ENCODE measurements around the gene NR3C1. TPM values are rescaled to one million over a fixed set of nuclear protein-coding genes. Genes with fewer than 3 reads are reported as not detected.

Gene NR3C1
- total RNA-seq, 1 experiment from 2014 or later, result 12.7 TPM

DNA sequence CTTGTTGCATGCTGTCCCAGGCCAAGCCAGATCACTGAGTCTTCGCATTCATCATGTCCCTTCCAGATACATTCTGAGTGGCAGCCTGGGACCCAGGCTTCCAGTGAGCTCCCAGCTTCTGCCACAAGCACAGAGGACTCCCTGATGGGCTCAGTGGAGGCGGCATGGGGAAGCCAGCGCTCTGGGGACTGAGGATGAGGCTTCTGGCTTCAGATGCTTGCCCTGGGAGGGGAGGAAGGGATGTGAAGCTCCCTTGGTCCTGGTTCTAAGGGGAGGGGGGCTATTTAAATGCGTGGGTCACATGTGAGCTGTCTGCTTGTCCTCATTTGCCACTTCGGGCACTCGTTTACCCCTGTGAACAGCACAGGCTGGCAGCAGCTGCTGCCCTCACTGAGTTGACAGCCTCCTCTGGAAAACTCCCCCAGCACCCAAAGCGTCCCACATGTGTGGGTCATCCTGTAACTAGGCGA lies 174.0 kb downstream of the NR3C1 start:
- H3K36me3 ChIP-seq (ENCODE audit: insufficient read depth, low read length, poor library complexity, severe bottlenecking), result no peaks in the 10 kb centered on the region
- CTCF ChIA-PET, result no interaction called here
- DNase-seq (ENCODE audit: low spot score), result no peak
- H3K4me3 ChIP-seq (ENCODE audit: low read depth, low read length, poor library complexity, severe bottlenecking), result no peak overlapping the region
- no peaks in the 10 kb centered on the region for H3K9me3 ChIP-seq (ENCODE audit: low read depth, low read length, poor library complexity, severe bottlenecking)
- POLR2A ChIA-PET (ENCODE audit: low non-redundant PET), result no interaction called here
- intact Hi-C loops (cut with micrococcal nuclease; ENCODE audit: unreplicated experiment), result no loop called here
- no peak overlapping the region for H3K27ac ChIP-seq (ENCODE audit: low read depth, low read length, poor library complexity, severe bottlenecking)
- H3K4me1 ChIP-seq (ENCODE audit: insufficient read depth, low read length, poor library complexity, severe bottlenecking), result no peaks in the 10 kb centered on the region
- no peaks in the 10 kb centered on the region for H3K27me3 ChIP-seq (replicated peaks; ENCODE audit: insufficient read depth, low read depth, low read length, poor library complexity)
- no TSS peak for BruUV-seq (replicated peaks)
- TF ChIP-seq EZH2 (IDR thresholded peaks at IDR 0.05; ENCODE audit: borderline replicate concordance, low read depth, low read length, poor library complexity, severe bottlenecking) (no peak), CTCF (conservative IDR thresholded peaks at IDR 0.05; ENCODE audit: low read depth, low read length) (no peak)

- ChIA-PET CTCF (no interaction called here), POLR2A (ENCODE audit: low non-redundant PET) (no interaction called here)
- TF ChIP-seq CTCF (conservative IDR thresholded peaks at IDR 0.05; ENCODE audit: low read depth, low read length) (no peak), EZH2 (IDR thresholded peaks at IDR 0.05; ENCODE audit: borderline replicate concordance, low read depth, low read length, poor library complexity, severe bottlenecking) (no peak)
- no peak overlapping the region for H3K27ac ChIP-seq (ENCODE audit: low read depth, low read length, poor library complexity, severe bottlenecking)
- no peaks in the 10 kb centered on the region for H3K9me3 ChIP-seq (ENCODE audit: low read depth, low read length, poor library complexity, severe bottlenecking)
- no peaks in the 10 kb centered on the region for H3K27me3 ChIP-seq (replicated peaks; ENCODE audit: insufficient read depth, low read depth, low read length, poor library complexity)
- no peaks in the 10 kb centered on the region for H3K4me1 ChIP-seq (ENCODE audit: insufficient read depth, low read length, poor library complexity, severe bottlenecking)
- no peaks in the 10 kb centered on the region for H3K36me3 ChIP-seq (ENCODE audit: insufficient read depth, low read length, poor library complexity, severe bottlenecking)
- no peak for DNase-seq (ENCODE audit: low spot score)
- H3K4me3 ChIP-seq (ENCODE audit: low read depth, low read length, poor library complexity, severe bottlenecking), result no peak overlapping the region
- no TSS peak for BruUV-seq (replicated peaks)
- intact Hi-C loops (cut with micrococcal nuclease; ENCODE audit: unreplicated experiment), result no loop called here
Observed at GRCh38 chr5:143228597-143229293, 174.7 kb downstream of the NR3C1 start.

Data from A673 (cell line).